Calu3 (cell line): Measurements from ENCODE around the gene SAFB. TPM values are rescaled to one million over a fixed set of nuclear protein-coding genes. Genes with fewer than 3 reads are reported as not detected.

ENCODE experiments used
- BruUV-seq: library from RNA; stranded (reverse); fragments of 400-500 nt; replicated peaks from 2 replicates; lab custom pipeline; 2021; lab: Mats Ljungman, UMichigan
- CTCF ChIA-PET: fragments of 300-600 bp; sonication (Branson Sonifier 250); formaldehyde crosslinking; loops from one replicate; lab custom pipeline; 2022; ENCODE audit warnings: antibody characterized with exemption; lab: Charles Lee
- DNase-seq: peaks from one replicate; pipeline ENCODE4 v3.0.0; 2022
- H3K27ac Mint-ChIP-seq: one replicate; pipeline ENCODE4 v1.8.0; 2022; ENCODE audit warnings: mixed read lengths; ENCODE audit not compliant: unreplicated experiment
- H3K27me3 Mint-ChIP-seq: one replicate; pipeline ENCODE4 v1.8.0; 2022; ENCODE audit warnings: mixed read lengths; ENCODE audit not compliant: unreplicated experiment
- H3K36me3 Mint-ChIP-seq: one replicate; pipeline ENCODE4 v1.8.0; 2022; ENCODE audit warnings: mild to moderate bottlenecking, moderate library complexity, mixed read lengths; ENCODE audit not compliant: insufficient read depth, unreplicated experiment
- H3K4me1 Mint-ChIP-seq: one replicate; pipeline ENCODE4 v1.8.0; 2022; ENCODE audit warnings: mild to moderate bottlenecking, low read depth, mixed read lengths; ENCODE audit not compliant: unreplicated experiment
- H3K4me3 Mint-ChIP-seq: one replicate; pipeline ENCODE4 v1.8.0; 2022; ENCODE audit warnings: mild to moderate bottlenecking, low read depth, moderate library complexity, mixed read lengths; ENCODE audit not compliant: unreplicated experiment
- H3K9me3 Mint-ChIP-seq: one replicate; pipeline ENCODE4 v1.8.0; 2022; ENCODE audit warnings: low read depth, mixed read lengths; ENCODE audit not compliant: unreplicated experiment
- CTCF ChIP-seq: fragments of 200-600 bp; IDR thresholded peaks from one replicate; pipeline ENCODE4 v1.8.0; 2022; ENCODE audit warnings: antibody characterized with exemption; ENCODE audit not compliant: unreplicated experiment
- intact Hi-C: fragments of 100-400 bp; cut with micrococcal nuclease; formaldehyde crosslinking; loops from one replicate; pipeline ENCODE4 v1.10.0; 2022; ENCODE audit not compliant: unreplicated experiment
- total RNA-seq: library from RNA; stranded (reverse); gene quantifications from 2 replicates; pipeline ENCODE4 v1.2.3, GENCODE V29; 2022

The SAFB gene
- total RNA-seq, 1 experiment from 2014 or later = 87.3 TPM

DNA sequence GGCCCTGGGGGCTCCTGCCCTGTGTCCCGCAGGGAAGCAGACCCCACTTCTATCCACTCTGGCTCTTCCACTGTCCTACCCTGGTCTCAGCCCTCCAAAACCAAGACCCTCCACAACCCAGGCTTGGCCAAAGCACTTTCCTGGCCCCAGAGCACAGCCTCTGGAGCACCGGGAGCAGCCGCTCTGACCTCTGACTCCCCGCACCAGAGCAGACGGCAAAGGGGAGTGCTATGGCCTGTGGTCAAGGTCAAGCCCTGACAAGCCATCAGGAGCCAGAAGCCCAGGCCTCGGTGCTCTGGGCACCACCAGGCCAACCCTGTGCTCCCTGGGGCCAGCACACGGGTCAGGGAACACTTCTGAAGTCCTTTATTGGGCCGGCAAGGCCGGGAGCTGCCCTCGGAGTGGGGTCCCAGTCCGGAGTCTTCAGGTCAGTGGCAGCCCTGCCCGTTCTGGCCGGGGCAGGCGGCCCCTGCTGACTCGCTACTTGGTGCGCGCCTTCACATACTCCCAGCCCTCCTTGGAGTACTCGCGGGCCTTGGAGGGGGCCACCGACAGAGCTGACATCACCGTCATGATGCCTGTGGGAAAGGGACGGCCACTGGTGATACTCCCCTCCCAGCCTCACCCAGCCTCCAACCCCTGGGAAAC, 55.3 kb downstream of the SAFB start:
- H3K27me3 Mint-ChIP-seq = peaks cover 9% of the 10 kb centered on the region
- H3K27ac Mint-ChIP-seq = no peak overlapping the region
- peaks cover 18% of the 10 kb centered on the region for H3K4me1 Mint-ChIP-seq
- no peak for TF ChIP-seq CTCF
- no peak overlapping the region for H3K4me3 Mint-ChIP-seq
- no peaks in the 10 kb centered on the region for H3K9me3 Mint-ChIP-seq
- H3K36me3 Mint-ChIP-seq = peaks cover 38% of the 10 kb centered on the region
- no TSS peak for BruUV-seq
- no peak for DNase-seq
- CTCF ChIA-PET = no interaction called here
- intact Hi-C loops = no loop called here

- DNase-seq = no peak
- peak overlapping the region; percentile 100 for H3K27ac Mint-ChIP-seq
- peaks cover 9% of the 10 kb centered on the region for H3K27me3 Mint-ChIP-seq
- TF ChIP-seq CTCF = no peak
- intact Hi-C loops = no loop called here
- peaks cover 18% of the 10 kb centered on the region for H3K4me1 Mint-ChIP-seq
- no peaks in the 10 kb centered on the region for H3K9me3 Mint-ChIP-seq
- H3K4me3 Mint-ChIP-seq = peak overlapping the region; percentile 97
- no TSS peak for BruUV-seq
- CTCF ChIA-PET = no interaction called here
- peaks cover 42% of the 10 kb centered on the region for H3K36me3 Mint-ChIP-seq
Measured at GRCh38 chr19:5679289-5680083, 56.6 kb downstream of the SAFB start.

DNA sequence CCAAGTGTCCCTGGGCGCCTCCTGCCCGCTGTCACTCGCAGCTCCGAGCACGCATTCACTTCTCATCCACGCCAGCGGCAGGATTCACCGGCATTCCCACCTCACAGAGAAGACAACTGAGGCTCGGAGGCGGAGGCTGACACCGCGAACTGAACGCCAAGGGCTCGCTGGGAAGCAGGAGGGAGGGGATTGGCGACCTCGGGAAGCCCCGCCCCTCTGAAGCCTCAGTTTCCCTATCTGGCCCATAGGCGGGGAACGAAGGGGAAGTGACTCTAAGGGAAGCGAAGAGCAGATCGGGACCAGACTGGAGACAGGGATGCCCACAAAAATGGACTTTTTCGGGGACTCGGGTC, 57.2 kb downstream of the SAFB start:
- Mint-ChIP-seq H3K27me3 (peaks cover 9% of the 10 kb centered on the region), H3K4me3 (peak overlapping the region; percentile 97), H3K27ac (peak overlapping the region; percentile 100), H3K9me3 (no peaks in the 10 kb centered on the region), H3K4me1 (peaks cover 18% of the 10 kb centered on the region), H3K36me3 (peaks cover 42% of the 10 kb centered on the region)
- no peak for TF ChIP-seq CTCF
- BruUV-seq = TSS peak; percentile 81
- CTCF ChIA-PET = no interaction called here
- intact Hi-C loops = no loop called here
- DNase-seq = no peak

DNA sequence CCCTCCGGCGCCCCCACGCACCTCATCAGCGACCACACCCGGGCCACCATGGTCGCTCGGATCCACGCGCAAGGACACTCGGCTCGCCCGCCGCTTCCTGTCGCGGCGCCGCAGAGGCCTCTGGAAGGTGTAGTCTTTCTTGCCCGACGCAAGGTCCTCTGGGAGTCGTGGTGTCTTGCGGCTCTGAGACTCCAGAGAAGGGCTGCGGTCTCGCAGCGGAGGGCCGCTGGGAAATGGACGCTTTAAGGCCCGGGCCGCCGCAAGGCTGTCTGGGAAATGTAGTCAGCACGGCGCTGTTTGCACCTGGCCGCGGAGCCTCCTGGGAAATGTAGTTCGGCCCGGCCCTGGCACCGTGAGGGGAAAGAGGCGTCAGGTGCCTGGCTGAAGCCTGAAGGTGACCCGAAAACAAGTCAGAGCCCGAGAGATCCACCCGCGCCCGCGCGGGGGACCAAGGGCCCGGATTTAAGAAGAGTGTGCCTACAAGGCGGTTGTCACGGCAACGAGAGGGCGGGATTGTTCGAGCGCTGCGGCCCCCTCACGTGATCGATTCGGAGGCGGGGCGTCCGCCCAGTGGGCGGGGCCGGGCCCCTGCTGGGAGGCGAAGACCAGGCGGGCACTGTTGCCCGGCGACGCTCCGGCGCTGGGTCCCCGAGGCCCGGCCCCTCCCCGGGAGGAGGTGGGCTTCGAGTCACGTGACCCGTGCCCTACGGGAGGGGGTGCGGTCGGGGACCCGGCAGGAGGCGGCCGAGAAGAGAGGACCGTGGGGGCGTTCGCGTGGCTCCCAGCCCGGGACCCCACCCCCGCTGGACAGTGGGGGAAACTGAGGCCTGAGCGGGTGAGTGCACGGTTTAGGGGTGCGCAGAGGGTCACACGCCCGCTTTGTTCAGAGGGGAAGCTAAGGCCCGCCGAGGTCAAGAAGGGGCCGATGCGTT, 57.8 kb downstream of the SAFB start, which contains the start of the genes HSD11B1L and MICOS13:
Gene HSD11B1L, plus strand, starts transcription at position 591 of the 932 bp plus-strand sequence. CDS start 3,806 bp downstream, outside the sequence.
Gene MICOS13, minus strand, starts transcription at position 80 of the 932 bp plus-strand sequence. Its CDS starts 30 bp downstream, at position 50.
- CTCF ChIA-PET = no interaction called here
- Mint-ChIP-seq H3K4me3 (peak within 1 kb of the TSS; percentile 97), H3K27ac (peak within 1 kb of the TSS; percentile 100), H3K4me1 (peaks cover 18% of the 10 kb centered on the region), H3K36me3 (peaks cover 42% of the 10 kb centered on the region), H3K9me3 (no peaks in the 10 kb centered on the region), H3K27me3 (peaks cover 9% of the 10 kb centered on the region)
- DNase-seq = peak; percentile 93
- no TSS peak for BruUV-seq
- no peak for TF ChIP-seq CTCF
- intact Hi-C loops = no loop called here
